Measurements from ENCODE around the gene ARHGEF5.
"Not testable (repeated sequence)": the region's sequence is repeated elsewhere in the genome, so short reads cannot be mapped to it uniquely, and the experiment has no call there.

ARHGEF5 gene

DNA sequence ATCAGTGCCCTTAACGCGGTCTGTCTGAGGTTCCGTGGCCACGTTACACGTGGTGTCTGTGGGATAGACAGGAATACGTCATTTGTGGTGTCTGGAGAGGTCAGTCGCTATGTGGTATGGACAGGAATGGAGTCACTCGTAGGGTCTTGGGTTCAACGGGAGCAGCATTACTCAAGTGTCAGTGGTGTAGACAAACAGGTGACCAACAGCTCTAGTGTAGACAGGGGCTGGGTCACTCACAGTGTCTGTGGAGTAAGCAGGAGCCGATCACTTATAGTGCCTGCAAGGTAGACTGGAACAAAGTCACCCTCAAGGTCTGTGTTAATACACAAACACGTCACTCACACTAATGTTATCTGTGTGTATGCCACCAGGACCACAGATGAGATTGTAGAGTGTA, 1.7 kb downstream of the ARHGEF5 start:
- H3K4me3 ChIP-seq (replicated peaks; ENCODE audit: insufficient read depth, low read length); DNase-seq (ENCODE audit: low read depth in 1 of 2, low spot score in 1 of 2); H3K27ac ChIP-seq (replicated peaks); H3K27me3 ChIP-seq (ENCODE audit: insufficient read depth, poor library complexity, severe bottlenecking): not testable (repeated sequence)

DNA sequence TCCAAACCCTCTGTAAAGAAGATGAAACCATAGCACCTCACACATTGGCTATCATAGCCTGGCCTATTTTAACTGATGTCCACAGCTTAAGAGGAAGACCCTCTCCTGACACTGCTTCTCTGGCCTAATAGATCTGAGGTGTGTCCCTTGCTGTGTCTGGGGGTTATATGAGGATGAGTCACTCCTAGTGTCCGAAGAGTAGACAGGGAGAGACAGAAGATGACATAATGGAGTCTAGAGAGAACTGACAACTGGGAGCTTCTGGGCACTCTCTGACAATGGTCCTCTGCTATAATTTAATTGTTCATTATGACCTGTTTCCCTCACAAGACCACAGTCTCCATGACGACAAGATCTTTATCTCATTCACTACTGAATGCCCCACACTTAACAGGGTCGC, 6.9 kb downstream of the ARHGEF5 start:
- H3K4me3 ChIP-seq (replicated peaks; ENCODE audit: insufficient read depth, low read length); H3K27me3 ChIP-seq (ENCODE audit: insufficient read depth, poor library complexity, severe bottlenecking); DNase-seq (ENCODE audit: low read depth in 1 of 2, low spot score in 1 of 2); H3K27ac ChIP-seq (replicated peaks): not testable (repeated sequence)

DNA sequence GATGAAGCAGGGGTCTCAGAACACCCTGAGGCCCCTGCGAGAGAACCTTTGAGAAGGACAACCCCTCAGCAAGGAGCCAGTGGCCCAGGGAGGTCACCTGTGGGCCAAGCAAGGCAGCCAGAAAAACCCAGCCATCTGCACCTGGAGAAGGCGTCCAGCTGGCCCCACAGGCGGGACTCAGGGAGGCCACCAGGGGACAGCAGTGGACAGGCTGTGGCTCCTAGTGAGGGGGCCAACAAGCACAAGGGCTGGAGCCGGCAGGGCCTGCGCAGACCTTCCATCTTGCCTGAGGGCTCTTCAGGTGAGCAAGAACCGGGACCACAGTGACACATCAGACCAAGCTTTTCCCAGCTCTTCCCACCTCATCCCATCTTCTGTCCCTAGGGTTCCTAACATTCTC, 10.3 kb downstream of the ARHGEF5 start:
- H3K27ac ChIP-seq (replicated peaks); DNase-seq (ENCODE audit: low read depth in 1 of 2, low spot score in 1 of 2); H3K27me3 ChIP-seq (ENCODE audit: insufficient read depth, poor library complexity, severe bottlenecking); H3K4me3 ChIP-seq (replicated peaks; ENCODE audit: insufficient read depth, low read length): not testable (repeated sequence)

DNA sequence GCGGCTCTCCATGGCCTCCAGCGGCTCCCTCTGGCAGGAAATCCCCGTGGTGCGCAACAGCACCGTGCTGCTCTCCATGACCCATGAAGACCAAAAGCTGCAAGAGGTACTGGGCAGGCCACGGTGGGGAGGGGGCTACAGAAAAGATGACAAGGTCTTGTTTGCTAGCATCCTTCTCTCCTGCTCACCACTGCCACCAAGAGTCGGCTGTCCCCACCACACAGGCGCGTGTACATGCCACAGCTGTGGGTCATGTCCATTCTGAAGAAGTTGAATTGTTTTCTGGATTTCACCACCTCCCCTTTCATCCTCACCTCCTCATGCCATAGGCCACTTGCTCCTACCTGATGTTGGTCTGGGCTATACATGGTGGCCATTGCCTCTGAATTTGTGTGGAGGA, 12.0 kb downstream of the ARHGEF5 start:
- DNase-seq (ENCODE audit: low read depth in 1 of 2, low spot score in 1 of 2); H3K4me3 ChIP-seq (replicated peaks; ENCODE audit: insufficient read depth, low read length); H3K27ac ChIP-seq (replicated peaks); H3K27me3 ChIP-seq (ENCODE audit: insufficient read depth, poor library complexity, severe bottlenecking): not testable (repeated sequence)

DNA sequence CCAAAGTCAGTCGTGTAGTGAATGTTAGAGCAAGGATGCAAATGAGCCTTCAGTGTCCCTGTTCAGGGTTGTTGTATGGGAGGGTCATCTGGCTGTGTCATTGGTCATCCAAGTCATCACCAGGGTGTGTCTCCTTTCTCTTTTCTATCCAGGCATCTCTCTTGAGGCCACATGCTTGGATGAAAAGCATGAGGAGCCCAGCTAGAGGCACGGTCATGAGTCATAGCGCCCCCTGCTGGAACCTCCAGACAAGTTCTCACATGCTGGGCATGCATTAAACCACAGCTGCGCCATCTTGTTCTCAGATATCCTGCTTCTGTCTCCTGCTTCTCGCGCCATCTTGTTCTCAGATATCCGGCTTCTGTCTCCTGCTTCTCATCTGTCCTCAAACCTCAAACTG, 14.0 kb downstream of the ARHGEF5 start:
- not testable (repeated sequence) for DNase-seq (ENCODE audit: low read depth in 1 of 2, low spot score in 1 of 2); H3K4me3 ChIP-seq (replicated peaks; ENCODE audit: insufficient read depth, low read length); H3K27me3 ChIP-seq (ENCODE audit: insufficient read depth, poor library complexity, severe bottlenecking); H3K27ac ChIP-seq (replicated peaks)

DNA sequence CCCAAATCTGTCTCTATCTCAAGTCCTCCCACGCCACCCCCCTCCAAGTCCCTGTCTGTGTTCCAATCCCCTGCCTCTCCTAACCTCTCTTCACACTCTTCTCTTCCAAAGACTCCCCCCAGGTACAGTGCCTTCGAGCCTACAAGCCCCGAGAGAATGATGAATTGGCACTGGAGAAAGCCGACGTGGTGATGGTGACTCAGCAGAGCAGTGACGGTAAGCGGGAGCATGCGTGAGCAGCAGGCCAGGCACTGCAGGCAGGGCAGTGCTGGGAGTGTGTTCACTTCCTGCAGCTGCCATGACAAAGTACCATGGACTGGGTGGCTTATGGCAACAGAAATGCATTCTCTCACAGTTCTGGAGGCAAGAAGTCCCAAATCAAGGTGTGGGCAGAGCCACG, 23.4 kb downstream of the ARHGEF5 start:
- no peak for DNase-seq (ENCODE audit: low read depth in 1 of 2, low spot score in 1 of 2)
- no peak overlapping the region for H3K27ac ChIP-seq (replicated peaks)
- TF ChIP-seq, protein P1, sequence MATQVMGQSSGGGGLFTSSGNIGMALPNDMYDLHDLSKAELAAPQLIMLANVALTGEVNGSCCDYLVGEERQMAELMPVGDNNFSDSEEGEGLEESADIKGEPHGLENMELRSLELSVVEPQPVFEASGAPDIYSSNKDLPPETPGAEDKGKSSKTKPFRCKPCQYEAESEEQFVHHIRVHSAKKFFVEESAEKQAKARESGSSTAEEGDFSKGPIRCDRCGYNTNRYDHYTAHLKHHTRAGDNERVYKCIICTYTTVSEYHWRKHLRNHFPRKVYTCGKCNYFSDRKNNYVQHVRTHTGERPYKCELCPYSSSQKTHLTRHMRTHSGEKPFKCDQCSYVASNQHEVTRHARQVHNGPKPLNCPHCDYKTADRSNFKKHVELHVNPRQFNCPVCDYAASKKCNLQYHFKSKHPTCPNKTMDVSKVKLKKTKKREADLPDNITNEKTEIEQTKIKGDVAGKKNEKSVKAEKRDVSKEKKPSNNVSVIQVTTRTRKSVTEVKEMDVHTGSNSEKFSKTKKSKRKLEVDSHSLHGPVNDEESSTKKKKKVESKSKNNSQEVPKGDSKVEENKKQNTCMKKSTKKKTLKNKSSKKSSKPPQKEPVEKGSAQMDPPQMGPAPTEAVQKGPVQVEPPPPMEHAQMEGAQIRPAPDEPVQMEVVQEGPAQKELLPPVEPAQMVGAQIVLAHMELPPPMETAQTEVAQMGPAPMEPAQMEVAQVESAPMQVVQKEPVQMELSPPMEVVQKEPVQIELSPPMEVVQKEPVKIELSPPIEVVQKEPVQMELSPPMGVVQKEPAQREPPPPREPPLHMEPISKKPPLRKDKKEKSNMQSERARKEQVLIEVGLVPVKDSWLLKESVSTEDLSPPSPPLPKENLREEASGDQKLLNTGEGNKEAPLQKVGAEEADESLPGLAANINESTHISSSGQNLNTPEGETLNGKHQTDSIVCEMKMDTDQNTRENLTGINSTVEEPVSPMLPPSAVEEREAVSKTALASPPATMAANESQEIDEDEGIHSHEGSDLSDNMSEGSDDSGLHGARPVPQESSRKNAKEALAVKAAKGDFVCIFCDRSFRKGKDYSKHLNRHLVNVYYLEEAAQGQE (IDR thresholded peaks at IDR 0.05; ENCODE audit: insufficient replicate concordance, low read depth): no peak
- TF ChIP-seq SPI1 (IDR thresholded peaks at IDR 0.05; ENCODE audit: borderline replicate concordance, low read depth) (no peak), GABPA (IDR thresholded peaks at IDR 0.05; ENCODE audit: low read depth) (no peak), POLR2AphosphoS5 (IDR thresholded peaks at IDR 0.05; ENCODE audit: low read depth) (no peak)
- TF ChIP-seq, protein P2, sequence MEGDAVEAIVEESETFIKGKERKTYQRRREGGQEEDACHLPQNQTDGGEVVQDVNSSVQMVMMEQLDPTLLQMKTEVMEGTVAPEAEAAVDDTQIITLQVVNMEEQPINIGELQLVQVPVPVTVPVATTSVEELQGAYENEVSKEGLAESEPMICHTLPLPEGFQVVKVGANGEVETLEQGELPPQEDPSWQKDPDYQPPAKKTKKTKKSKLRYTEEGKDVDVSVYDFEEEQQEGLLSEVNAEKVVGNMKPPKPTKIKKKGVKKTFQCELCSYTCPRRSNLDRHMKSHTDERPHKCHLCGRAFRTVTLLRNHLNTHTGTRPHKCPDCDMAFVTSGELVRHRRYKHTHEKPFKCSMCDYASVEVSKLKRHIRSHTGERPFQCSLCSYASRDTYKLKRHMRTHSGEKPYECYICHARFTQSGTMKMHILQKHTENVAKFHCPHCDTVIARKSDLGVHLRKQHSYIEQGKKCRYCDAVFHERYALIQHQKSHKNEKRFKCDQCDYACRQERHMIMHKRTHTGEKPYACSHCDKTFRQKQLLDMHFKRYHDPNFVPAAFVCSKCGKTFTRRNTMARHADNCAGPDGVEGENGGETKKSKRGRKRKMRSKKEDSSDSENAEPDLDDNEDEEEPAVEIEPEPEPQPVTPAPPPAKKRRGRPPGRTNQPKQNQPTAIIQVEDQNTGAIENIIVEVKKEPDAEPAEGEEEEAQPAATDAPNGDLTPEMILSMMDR (IDR thresholded peaks at IDR 0.05; ENCODE audit: insufficient read depth, low read length): no peak
- no peaks in the 10 kb centered on the region for H3K27me3 ChIP-seq (ENCODE audit: insufficient read depth, poor library complexity, severe bottlenecking)
- H3K4me3 ChIP-seq (replicated peaks; ENCODE audit: insufficient read depth, low read length): no peak overlapping the region

DNA sequence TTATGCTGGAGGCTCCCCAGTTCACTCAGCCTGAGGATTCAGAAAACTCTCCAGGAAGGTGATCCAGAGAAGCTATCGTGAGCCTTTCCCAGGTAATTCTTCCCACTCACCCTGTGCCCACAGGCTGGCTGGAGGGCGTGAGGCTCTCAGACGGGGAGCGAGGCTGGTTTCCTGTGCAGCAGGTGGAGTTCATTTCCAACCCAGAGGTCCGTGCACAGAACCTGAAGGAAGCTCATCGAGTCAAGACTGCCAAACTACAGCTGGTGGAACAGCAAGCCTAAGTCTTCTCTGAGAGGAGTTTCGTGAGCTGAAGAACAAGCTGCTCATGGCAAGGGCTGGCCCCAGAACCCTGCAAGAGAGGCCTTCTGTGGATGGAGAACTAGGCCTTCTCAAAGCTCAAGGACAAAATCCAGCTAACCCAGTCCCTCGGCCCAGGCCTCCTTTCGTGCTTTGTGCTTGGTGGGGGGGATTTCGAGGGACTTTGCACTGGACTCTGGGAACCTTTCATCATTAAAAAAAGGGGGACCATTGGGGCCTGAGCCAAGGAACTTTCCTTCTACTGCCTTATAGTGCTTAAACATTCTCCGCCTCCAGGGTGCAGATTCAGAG, 24.7 kb downstream of the ARHGEF5 start:
- Histone ChIP-seq H3K4me3 (replicated peaks; ENCODE audit: insufficient read depth, low read length) (no peak overlapping the region), H3K27ac (replicated peaks) (no peak overlapping the region), H3K27me3 (ENCODE audit: insufficient read depth, poor library complexity, severe bottlenecking) (no peaks in the 10 kb centered on the region)
- DNase-seq (ENCODE audit: low read depth in 1 of 2, low spot score in 1 of 2): no peak
- TF ChIP-seq SPI1 (IDR thresholded peaks at IDR 0.05; ENCODE audit: borderline replicate concordance, low read depth) (no peak), GABPA (IDR thresholded peaks at IDR 0.05; ENCODE audit: low read depth) (no peak), POLR2AphosphoS5 (IDR thresholded peaks at IDR 0.05; ENCODE audit: low read depth) (no peak)
- TF ChIP-seq, protein P1 (IDR thresholded peaks at IDR 0.05; ENCODE audit: insufficient replicate concordance, low read depth): no peak
- TF ChIP-seq, protein P2 (IDR thresholded peaks at IDR 0.05; ENCODE audit: insufficient read depth, low read length): no peak
